ENCODE results near the gene LSM12. TPM values are rescaled to one million over a fixed set of nuclear protein-coding genes. Genes with fewer than 3 reads are reported as not detected.
"Not testable (repeated sequence)": the region's sequence is repeated elsewhere in the genome, so short reads cannot be mapped to it uniquely, and the experiment has no call there.

LSM12 gene
- polyA plus RNA-seq (ENCODE audit: insufficient read length) = 47.4 TPM
- long read RNA-seq, donor 1, transcript LSM12-201 (5 exons, 2,308 nt) = major isoform, 40 of 46 reads
- long read RNA-seq, donor 1, transcript LSM12-203 (3 exons, 559 nt) = minor isoform, 5 of 46 reads
- long read RNA-seq, donor 1, partial matches to known transcripts = 0 of 46 reads
- long read RNA-seq, donor 1, other reads (novel, unspliced or antisense) = 0 of 46 reads
- long read RNA-seq, donor 2, transcript LSM12-201 (5 exons, 2,308 nt) = major isoform, 38 of 147 reads
- long read RNA-seq, donor 2, partial matches to known transcripts = 102 of 147 reads
- long read RNA-seq, donor 2, other reads (novel, unspliced or antisense) = 6 of 147 reads
- long read RNA-seq, donor 3, transcript LSM12-201 (5 exons, 2,308 nt) = major isoform, 25 of 90 reads
- long read RNA-seq, donor 3, partial matches to known transcripts = 61 of 90 reads
- long read RNA-seq, donor 3, other reads (novel, unspliced or antisense) = 0 of 90 reads
- long read RNA-seq, donor 4, partial matches to known transcripts = 0 of 1 reads
- long read RNA-seq, donor 4, other reads (novel, unspliced or antisense) = 0 of 1 reads
- long read RNA-seq, donor 5, transcript LSM12-201 (5 exons, 2,308 nt) = major isoform, 33 of 159 reads
- long read RNA-seq, donor 5, partial matches to known transcripts = 126 of 159 reads
- long read RNA-seq, donor 5, other reads (novel, unspliced or antisense) = 0 of 159 reads
- long read RNA-seq, donor 6, transcript LSM12-203 (3 exons, 559 nt) = minor isoform, 6 of 45 reads
- long read RNA-seq, donor 6, transcript LSM12-201 (5 exons, 2,308 nt) = major isoform, 32 of 45 reads
- long read RNA-seq, donor 6, partial matches to known transcripts = 5 of 45 reads
- long read RNA-seq, donor 6, other reads (novel, unspliced or antisense) = 0 of 45 reads
- long read RNA-seq, donor 7, transcript LSM12-201 (5 exons, 2,308 nt) = major isoform, 26 of 101 reads
- long read RNA-seq, donor 7, partial matches to known transcripts = 68 of 101 reads
- long read RNA-seq, donor 7, other reads (novel, unspliced or antisense) = 5 of 101 reads
- long read RNA-seq, donor 8, transcript LSM12-201 (5 exons, 2,308 nt) = major isoform, 17 of 39 reads
- long read RNA-seq, donor 8, partial matches to known transcripts = 22 of 39 reads
- long read RNA-seq, donor 8, other reads (novel, unspliced or antisense) = 0 of 39 reads

GRCh38 chr17:44066204-44066930 is at the start of gene LSM12:
Gene LSM12, minus strand, starts transcription at chr17:44066671. Its CDS starts 84 bp downstream, at chr17:44066587.
- DNase-seq = peak; percentile 93

- DNase-seq = no peak
Measured at GRCh38 chr17:44115585-44116415, 49.3 kb upstream of the LSM12 start.

- DNase-seq = no peak
Measured at GRCh38 chr17:44113868-44114840, 47.7 kb upstream of the LSM12 start.

- no peak for DNase-seq
Measured at GRCh38 chr17:44113382-44113781, 46.9 kb upstream of the LSM12 start.

GRCh38 chr17:44112284-44113280 is 46.1 kb upstream of the LSM12 start:
- no peak for DNase-seq

GRCh38 chr17:44111777-44112176 is 45.3 kb upstream of the LSM12 start:
- DNase-seq = no peak

- DNase-seq = peak; percentile 91
Measured at GRCh38 chr17:44110823-44111633, 44.6 kb upstream of the LSM12 start.

- DNase-seq = no peak
Measured at GRCh38 chr17:44110011-44110686, 43.7 kb upstream of the LSM12 start.

GRCh38 chr17:44109312-44109630 is 42.8 kb upstream of the LSM12 start:
- DNase-seq = no peak

- DNase-seq = no peak
Measured at GRCh38 chr17:44108440-44109311, 42.2 kb upstream of the LSM12 start.

GRCh38 chr17:44106801-44107200 is 40.3 kb upstream of the LSM12 start:
- no peak for DNase-seq

GRCh38 chr17:44105941-44106340 is 39.5 kb upstream of the LSM12 start:
- no peak for DNase-seq

GRCh38 chr17:44105483-44105882 is 39.0 kb upstream of the LSM12 start:
- no peak for DNase-seq

- no peak for DNase-seq
Measured at GRCh38 chr17:44102849-44103622, 36.6 kb upstream of the LSM12 start.

- DNase-seq = not testable (repeated sequence)
Measured at GRCh38 chr17:44101858-44102257, 35.4 kb upstream of the LSM12 start.
